ENCODE results near the gene MCF2L.

MCF2L gene

GRCh38 chr13:112943309-112944125 lies 25.5 kb upstream of the MCF2L start:
- DNase-seq: no peak

GRCh38 chr13:112947796-112948195 lies 21.2 kb upstream of the MCF2L start:
- DNase-seq: no peak

GRCh38 chr13:112951674-112952371 lies 17.2 kb upstream of the MCF2L start:
- DNase-seq: no peak

GRCh38 chr13:112952759-112953551 lies 16.1 kb upstream of the MCF2L start:
- DNase-seq: no peak

- no peak for DNase-seq
Observed at GRCh38 chr13:112953591-112954487, 15.2 kb upstream of the MCF2L start.

- DNase-seq: no peak
Observed at GRCh38 chr13:112954488-112955270, 14.3 kb upstream of the MCF2L start.

- DNase-seq: no peak
Observed at GRCh38 chr13:112955271-112955937, 13.6 kb upstream of the MCF2L start.

- no peak for DNase-seq
Observed at GRCh38 chr13:112955956-112956355, 13.1 kb upstream of the MCF2L start.

- DNase-seq: no peak
Observed at GRCh38 chr13:112956571-112957294, 12.3 kb upstream of the MCF2L start.

- no peak for DNase-seq
Observed at GRCh38 chr13:112957295-112957677, 11.7 kb upstream of the MCF2L start.

- DNase-seq: no peak
Observed at GRCh38 chr13:112958127-112958989, 10.7 kb upstream of the MCF2L start.

GRCh38 chr13:112959206-112959605 lies 9.8 kb upstream of the MCF2L start:
- DNase-seq: no peak

- no peak for DNase-seq
Observed at GRCh38 chr13:112959701-112960542, 9.1 kb upstream of the MCF2L start.

- DNase-seq: no peak
Observed at GRCh38 chr13:112960706-112961105, 8.3 kb upstream of the MCF2L start.

GRCh38 chr13:112961457-112962369 lies 7.3 kb upstream of the MCF2L start:
- DNase-seq: no peak

- no peak for DNase-seq
Observed at GRCh38 chr13:112962396-112962795, 6.6 kb upstream of the MCF2L start.

GRCh38 chr13:112962911-112963625 lies 5.9 kb upstream of the MCF2L start:
- no peak for DNase-seq
